GM19397 (cell line): ENCODE data around the gene TC2N.
"Not testable (repeated sequence)": the region's sequence is repeated elsewhere in the genome, so short reads cannot be mapped to it uniquely, and the experiment has no call there.

Experiments
- ATAC-seq: cut with Tn5 transposase; IDR thresholded peaks from one replicate; pipeline ENCODE4 v1.9.1; 2021; ENCODE audit warnings: mild to moderate bottlenecking, moderate library complexity; ENCODE audit not compliant: unreplicated experiment

Gene TC2N

DNA sequence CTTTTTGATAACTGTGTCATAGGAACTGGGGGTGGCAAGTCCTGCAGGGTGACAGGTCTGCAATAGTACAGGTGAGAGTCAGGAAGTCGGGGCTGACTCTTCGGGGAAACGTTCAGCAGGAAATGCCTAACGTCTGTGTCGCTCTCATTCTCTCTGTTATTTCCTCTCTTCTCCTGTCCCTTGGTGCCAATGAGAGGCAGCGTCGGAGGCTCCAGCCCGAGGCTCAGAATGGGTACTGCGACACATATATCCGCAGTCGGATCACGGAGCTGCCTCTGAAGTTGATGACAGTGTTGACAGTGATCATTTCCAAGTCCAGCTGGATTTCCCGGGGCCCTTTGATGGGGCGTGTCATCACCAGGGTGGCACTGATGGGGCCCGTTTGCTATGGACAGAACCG is 2.7 kb upstream of the TC2N start:
- no peak for ATAC-seq

DNA sequence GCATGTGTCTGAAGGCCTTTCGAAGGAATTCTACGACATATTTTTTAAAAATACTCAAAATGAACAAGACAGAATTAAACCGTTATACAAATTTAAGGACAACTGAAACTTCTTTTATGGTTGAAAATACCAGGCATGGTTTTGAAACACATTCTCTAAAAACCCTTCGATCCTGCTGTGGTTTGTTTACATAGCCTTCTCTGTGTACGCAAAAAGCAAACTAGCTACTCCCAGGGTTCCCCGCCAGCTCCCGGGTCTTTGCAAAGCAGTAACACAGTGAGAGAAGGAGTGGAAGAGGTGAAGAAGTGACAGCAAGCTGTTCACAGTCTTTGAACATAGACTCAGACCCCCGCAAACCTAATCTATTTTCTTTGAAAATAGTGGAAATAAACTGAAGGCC is 2.2 kb upstream of the TC2N start:
- ATAC-seq: no peak

DNA sequence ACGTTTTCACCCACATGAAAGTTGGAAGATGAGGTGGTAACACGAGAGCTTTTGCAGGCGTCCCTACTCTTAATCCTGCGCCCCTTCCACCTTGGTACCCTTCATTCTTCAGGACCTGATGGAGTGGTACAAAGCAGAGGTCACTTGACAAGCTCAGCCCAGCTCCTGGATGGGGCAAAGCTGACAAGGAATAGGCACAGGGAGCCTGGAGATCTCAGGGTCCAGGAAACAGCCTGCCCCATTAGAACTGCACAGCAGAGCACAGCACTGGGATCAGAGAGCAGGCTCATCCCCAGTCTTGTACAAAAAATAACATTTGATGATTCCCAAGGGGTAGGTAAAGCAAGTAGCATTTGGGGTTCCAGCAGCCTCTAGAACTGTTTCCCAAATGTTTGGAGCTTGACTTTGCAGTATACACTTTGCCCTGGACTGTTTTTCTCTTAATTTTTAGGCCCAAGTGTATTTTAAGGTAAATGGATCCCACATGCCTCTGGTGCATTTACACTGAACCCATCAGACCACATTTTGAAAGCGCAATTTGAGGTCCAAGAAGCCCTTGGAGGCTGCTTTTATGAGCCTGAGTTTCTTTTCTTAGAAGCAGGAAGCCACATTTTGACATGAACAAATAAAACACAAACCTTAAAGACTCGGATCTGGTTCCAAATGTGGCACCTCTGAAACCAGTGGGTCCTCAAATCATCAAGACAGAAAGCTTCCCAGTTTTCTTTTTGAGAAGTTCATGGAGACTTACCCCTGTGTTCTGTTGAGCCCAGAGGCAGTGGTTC is 633 bp downstream of the TC2N start:
- ATAC-seq: no peak

DNA sequence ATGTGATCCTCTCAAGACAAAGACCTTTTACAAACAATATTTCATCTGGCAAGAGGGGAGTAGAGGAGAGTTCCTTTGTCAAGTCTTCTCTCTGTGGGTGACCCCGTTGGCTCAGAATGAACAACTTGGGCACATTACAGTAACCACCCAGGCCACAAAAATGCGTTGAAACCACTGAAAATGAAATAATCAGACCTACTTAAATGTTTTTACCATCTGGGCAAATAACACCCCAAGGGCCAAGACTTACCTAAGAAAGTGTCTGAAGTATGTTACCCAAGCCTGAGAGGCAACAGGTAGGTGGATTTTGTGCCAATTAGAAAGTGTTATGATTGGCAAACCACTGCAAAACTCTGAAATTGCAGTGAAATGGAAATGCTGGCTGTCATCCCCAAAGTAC is 1.3 kb downstream of the TC2N start:
- ATAC-seq: no peak

DNA sequence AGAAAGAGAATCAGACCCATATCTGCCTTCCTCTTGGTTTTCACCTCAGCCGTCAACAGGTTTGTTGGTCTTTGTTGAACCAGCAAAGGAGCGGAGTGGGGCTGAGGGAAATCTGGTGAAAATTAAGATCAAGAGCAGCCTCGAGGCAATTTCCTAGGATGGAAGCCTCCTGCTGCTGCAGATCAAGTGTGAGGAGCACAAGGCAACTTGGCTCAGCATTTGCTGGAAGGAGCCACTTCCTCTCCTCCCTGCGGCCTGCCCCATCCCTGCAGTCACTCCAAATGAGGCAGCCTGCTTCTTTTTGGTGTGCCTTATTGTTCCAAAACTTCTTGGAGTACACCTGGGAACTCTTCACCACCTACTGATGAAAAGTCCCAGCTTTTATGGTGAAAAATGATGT is 4.9 kb downstream of the TC2N start:
- ATAC-seq: no peak

GRCh38 chr14:91861091-91861490 is 6.2 kb downstream of the TC2N start:
- ATAC-seq: no peak

DNA sequence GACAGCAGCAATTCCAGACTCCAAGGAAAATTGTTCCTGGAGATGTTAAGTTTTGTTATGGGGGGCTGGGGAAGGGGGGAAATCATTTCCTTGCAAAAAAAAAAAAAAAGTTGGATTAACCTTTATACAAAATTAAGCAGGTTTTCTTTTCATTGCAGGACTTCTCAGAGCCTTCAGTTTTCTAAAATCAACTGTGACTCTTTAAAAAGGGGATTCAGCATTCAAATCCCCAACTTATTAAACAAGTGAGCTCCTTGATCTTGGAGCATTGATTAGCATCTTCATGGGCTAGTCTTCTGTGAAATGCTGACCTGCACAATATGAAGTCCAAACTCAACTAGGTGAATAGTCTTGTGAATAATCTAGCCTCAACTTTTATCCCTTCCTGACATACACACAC is 7.1 kb downstream of the TC2N start:
- no peak for ATAC-seq

DNA sequence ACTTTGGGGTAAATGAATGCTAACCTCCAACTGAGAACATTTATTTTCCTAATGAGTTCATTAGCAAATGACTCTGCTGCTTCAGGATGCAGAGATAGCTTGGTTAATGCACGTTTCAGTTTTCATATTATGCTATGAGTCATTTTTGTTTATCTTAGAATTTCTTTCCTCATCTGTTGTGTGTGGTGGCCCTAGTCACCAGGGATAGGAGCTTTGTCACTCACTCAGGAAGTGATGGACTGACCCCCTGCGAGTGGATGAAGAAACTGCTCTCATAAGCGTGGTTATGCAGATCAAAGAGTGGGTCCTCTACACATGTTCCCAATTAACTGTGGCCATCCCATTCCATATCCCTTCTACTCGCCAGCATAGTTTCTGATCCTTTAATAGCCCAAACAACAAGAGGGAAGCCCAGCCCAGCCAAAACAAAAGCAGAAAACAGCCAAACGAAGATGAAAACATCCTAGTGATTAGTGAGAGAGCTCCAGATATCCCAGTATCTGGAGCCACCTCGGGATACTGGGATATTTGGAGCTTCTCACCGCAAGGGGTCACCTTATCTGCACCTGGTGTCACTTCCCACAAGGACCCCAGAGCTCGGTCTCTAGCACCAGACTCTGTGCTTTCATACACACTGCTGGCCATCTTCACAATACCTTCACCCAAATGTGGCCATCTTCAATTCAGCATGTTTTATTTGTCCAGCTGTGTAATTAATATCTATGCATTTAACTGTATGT is 8.6 kb downstream of the TC2N start:
- ATAC-seq: no peak

GRCh38 chr14:91857614-91858013 is 9.7 kb downstream of the TC2N start:
- no peak for ATAC-seq

GRCh38 chr14:91854327-91854934 is 12.9 kb downstream of the TC2N start:
- no peak for ATAC-seq

DNA sequence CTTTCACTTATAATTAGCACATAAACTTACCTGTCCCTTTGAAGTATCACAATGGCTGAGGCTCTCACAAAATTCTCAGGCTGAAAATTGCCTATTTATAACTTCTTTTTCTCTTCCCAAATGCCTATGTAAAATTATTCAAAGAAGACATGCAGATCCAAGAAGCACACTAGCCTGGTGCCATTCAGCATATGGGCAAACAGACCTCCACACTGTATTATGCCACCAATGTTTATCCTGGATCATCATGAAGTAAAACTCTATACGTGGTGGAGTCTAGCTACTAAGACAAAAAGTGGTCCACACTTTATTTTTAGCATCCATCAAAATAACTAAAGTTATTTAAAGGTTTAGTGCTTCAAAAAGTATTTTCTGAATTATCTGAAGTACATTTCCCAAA is 15.8 kb downstream of the TC2N start:
- no peak for ATAC-seq

- ATAC-seq: no peak
These were observed 18.8 kb downstream of the TC2N start for GRCh38 chr14:91848504-91849001.

GRCh38 chr14:91847693-91848092 is 19.6 kb downstream of the TC2N start:
- ATAC-seq: no peak

DNA sequence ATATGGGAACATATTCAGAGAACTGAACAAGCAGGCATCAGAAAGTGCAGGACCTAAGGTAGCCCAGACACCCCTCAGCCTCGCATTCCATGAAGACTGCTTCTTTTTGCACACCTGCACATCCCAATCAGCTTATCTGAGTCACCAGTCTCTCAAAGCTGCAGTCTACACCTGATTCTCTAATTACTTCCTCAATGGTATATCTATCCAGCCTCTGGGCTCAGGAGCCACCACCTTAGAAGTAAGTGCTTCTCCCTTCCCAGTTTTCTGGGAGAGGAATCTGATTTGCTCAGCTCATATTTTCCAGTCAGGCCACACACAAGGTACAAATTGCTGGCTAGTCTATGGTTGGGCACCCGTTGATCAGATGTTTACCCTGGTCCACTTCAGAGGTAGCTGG is 21.7 kb downstream of the TC2N start:
- no peak for ATAC-seq

- not testable (repeated sequence) for ATAC-seq
These were observed 22.3 kb downstream of the TC2N start for GRCh38 chr14:91845056-91845455.

DNA sequence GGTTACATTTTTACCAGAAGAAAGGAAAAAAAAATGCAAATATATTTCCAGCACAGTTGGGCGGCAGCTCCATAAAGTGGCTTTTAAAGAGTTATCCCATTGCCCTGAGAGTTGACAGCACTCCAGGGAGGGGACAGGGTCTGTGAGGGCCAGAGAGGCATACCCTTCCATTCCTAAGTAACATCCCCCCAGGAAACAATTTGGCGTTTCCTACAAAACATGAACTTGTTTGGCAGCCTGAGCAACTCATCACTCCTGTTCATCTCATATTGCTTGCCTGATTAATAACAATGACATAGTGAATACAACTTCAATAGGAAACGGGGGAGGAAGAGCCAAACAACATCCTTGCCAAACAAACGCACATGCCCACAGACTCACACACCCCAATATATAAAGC is 23.3 kb downstream of the TC2N start:
- ATAC-seq: no peak

GRCh38 chr14:91843437-91843836 is 23.9 kb downstream of the TC2N start:
- ATAC-seq: no peak

- ATAC-seq: no peak
These were observed 26.3 kb downstream of the TC2N start for GRCh38 chr14:91841065-91841464.

DNA sequence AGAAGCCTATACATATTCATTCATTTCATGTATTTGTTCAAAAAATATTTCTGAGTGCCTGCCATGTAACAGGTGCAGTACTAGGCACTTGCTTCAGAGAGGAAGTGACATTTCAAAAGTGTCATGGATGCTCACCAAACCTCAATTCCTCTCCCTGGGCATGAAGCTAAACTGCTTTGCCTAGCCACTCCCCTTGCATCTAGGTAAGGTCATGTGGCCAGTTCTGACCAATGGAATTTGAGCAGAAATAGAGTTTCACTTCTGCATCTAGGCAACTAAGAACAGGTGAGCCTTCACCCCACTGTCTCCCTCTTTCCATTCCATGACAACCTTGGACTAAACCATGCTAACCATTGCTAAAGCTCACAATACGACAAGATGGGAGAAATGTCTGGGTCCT is 27.6 kb downstream of the TC2N start:
- no peak for ATAC-seq

DNA sequence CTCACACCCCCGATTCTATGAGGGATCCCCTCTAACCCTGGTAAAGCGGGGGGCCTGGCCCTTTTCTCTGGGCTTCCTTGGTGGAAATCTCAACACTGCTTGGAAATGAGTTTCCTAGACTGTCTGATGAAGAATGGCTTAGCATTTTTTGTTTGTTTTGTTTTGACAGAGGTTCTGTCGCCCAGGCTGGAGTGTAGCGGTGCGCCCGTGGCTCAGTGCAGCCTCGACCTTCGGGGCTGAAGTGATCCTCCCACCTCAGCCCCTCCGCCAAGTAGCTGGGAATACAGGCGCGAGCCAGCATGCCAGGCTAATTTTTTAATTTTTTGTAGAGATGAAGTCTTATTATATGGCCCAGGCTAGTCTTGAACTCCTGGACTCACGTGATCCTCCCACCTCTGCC is 30.3 kb downstream of the TC2N start:
- no peak for ATAC-seq

GRCh38 chr14:91835920-91836843 is 31.2 kb downstream of the TC2N start:
- ATAC-seq: peak; percentile 78
